ENCODE results near the gene YBEY.

DNA sequence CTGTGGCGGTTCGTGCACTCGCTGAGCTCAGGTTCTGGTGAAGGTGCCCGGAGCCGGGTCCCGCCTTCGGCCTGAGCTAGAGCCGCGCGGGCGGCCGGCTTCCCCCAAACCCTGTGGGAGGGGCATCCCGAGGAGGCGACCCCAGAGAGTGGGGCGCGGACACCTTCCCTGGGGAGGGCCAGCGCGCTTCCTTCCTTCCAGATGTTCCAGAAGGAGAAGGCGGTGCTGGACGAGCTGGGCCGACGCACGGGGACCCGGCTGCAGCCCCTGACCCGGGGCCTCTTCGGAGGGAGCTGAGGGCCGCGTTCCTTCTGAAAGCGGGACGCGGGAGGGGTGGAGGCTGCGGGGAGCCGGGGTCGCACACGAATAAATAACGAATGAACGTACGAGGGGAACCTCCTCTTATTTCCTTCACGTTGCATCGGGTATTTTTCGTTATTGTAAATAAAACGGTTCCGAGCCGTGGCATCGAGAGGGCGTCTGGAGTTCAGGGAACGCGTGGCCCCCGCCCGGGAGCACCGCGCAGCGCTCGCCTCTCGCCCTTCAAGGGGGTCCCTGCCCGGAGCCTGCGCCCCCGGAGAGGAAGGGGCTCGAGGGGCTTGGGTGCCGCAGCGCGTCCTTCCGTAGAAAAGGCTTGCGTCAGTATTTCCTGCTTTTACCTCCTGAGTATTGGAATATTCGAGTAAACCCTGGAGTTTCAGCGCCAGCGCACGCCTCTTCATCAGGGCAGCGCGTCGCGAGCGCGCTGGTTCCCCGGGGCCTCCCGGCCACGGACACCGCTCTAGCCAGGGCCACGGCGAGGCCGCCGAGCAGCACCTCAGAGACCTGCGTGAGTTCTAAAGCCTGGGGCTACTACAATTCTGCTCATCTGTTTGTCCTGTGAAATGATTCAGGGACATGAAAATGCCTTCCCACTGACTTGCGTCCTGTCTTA is 11.5 kb downstream of the YBEY start:
- TF ChIP-seq, protein P1, sequence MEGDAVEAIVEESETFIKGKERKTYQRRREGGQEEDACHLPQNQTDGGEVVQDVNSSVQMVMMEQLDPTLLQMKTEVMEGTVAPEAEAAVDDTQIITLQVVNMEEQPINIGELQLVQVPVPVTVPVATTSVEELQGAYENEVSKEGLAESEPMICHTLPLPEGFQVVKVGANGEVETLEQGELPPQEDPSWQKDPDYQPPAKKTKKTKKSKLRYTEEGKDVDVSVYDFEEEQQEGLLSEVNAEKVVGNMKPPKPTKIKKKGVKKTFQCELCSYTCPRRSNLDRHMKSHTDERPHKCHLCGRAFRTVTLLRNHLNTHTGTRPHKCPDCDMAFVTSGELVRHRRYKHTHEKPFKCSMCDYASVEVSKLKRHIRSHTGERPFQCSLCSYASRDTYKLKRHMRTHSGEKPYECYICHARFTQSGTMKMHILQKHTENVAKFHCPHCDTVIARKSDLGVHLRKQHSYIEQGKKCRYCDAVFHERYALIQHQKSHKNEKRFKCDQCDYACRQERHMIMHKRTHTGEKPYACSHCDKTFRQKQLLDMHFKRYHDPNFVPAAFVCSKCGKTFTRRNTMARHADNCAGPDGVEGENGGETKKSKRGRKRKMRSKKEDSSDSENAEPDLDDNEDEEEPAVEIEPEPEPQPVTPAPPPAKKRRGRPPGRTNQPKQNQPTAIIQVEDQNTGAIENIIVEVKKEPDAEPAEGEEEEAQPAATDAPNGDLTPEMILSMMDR (tag by site-specific recombination; IDR thresholded peaks at IDR 0.05): no peak
- TF ChIP-seq ZNF777 (tag by site-specific recombination; IDR thresholded peaks at IDR 0.05; ENCODE audit: borderline replicate concordance) (no peak), KLF10 (tag by site-specific recombination; IDR thresholded peaks at IDR 0.05) (no peak)
